Stromal cell of bone marrow (primary cell): ENCODE measurements around the gene HOMER3.
A peak's percentile ranks its signal among the peaks of the same experiment; 100 is the strongest.
"Not testable (repeated sequence)": the region's sequence is repeated elsewhere in the genome, so short reads cannot be mapped to it uniquely, and the experiment has no call there.

ENCODE experiments used
- DNase-seq: peaks from one replicate; pipeline ENCODE4 v3.0.0-alpha.2; 2012; ENCODE audit warnings: low read depth

Gene HOMER3

GRCh38 chr19:18922228-18922985, 18.6 kb downstream of the HOMER3 start:
- no peak for DNase-seq

- DNase-seq, result no peak
Measured at GRCh38 chr19:18921593-18921992, 19.4 kb downstream of the HOMER3 start.

GRCh38 chr19:18920400-18920799, 20.6 kb downstream of the HOMER3 start:
- DNase-seq, result no peak

GRCh38 chr19:18919900-18920214, 21.2 kb downstream of the HOMER3 start:
- DNase-seq, result no peak

DNA sequence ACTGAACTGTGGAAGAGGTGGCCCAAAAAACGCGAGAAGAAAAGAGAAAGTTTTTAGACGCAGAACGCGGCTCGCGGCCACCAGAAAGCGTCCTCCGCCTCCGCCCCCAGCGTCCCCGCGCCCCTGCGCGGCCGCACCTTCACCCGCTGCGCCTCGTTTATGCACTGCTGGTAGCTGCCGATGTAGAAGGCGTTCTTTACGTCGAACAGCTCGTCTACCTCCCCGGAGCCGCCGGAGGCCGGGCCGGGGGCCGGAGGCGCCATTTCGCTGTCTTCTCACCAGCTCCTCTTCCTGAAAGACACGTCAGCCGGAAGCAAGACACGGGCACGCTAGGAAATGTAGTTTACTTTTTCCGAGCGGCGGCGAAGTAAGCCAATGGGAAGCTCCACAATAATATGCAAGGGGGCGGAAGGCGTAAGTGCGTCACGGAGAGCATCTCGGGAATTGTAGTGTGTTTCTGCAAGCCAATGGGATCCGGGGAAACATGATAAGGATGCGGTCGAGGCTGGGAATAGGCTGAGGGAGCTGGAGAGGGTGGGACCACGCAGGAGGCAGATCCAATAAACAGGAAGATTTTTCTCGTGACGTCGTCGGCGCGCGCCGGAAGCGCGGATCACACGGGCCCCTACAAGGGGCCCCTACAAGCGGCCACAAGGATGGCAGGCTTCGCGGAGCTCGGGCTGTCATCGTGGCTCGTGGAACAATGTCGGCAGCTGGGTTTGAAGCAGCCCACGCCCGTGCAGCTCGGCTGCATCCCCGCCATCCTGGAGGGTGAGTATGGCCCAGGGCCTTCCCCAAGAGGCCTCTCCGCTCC, 21.7 kb downstream of the HOMER3 start, which contains the start of the genes COPE and DDX49:
TSS of gene COPE (minus strand) at position 302 of the 814 bp plus-strand sequence. CDS start at position 263, 39 bp downstream.
TSS of gene DDX49 (plus strand) at position 630 of the 814 bp plus-strand sequence. CDS start at position 657, 27 bp downstream.
- DNase-seq, result peak; percentile 100

- not testable (repeated sequence) for DNase-seq
Measured at GRCh38 chr19:18917593-18917992, 23.4 kb downstream of the HOMER3 start.

DNA sequence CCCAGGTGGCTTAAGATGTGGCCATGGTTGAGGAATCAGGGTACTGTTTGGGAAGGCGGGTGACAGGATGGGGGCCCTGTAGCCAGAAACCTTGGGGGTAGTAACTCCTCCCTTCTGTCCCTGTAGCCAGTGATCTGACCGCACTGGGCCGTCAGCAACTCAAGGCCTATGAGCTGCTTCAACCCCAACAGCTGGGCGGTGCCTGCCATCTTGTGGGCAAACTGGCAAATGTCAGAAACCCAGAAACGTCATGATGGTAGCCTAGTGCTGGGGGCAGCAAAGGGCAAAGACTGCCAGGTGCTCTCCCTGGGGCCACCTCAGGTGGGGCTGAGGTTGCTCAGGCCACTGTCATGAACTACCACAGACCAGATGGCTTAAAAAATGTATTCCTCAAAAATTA, 25.4 kb downstream of the HOMER3 start:
- no peak for DNase-seq

- no peak for DNase-seq
Measured at GRCh38 chr19:18913466-18913865, 27.6 kb downstream of the HOMER3 start.

DNA sequence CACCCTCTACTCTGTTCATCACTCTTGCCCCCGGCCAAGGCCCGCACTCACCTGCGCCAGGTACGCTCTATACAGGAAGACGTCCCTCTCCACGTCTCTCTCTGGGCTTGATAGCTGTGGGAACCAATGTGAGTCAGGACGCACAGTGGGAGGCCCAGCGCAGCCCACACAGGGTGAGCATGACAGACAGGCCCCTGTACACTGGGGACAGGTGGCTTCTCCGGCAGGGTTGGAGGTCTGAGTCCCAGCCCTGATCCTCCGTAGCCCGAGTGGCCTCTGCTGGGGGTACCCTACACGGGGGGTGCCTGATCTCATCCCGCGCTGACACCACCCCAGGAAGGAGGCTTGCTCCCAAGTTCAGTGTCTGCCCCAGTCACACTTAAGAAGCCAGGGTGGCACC, 28.1 kb downstream of the HOMER3 start:
- no peak for DNase-seq

- no peak for DNase-seq
Measured at GRCh38 chr19:18910801-18911436, 30.1 kb downstream of the HOMER3 start.

DNA sequence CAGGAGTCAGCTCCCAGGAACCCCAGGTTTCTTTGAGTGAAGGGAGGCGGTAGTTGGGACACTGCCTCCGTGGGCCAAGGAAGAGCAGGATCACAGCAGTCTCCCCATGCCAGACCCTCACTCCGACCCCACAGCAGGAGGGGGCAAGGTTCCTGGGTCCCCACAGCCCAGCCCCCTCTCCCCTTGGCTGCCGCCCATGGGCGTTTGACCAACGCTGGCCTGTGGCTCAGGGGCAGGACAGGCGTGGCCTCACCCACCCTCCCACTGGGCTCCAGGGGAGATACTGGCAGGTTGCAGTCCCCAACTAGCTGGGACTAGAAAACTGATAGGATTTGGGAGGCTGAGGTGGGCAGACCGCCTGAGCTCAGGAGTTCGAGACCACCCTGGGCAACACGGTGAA, 31.0 kb downstream of the HOMER3 start:
- DNase-seq, result no peak

- no peak for DNase-seq
Measured at GRCh38 chr19:18908917-18909619, 31.9 kb downstream of the HOMER3 start.

DNA sequence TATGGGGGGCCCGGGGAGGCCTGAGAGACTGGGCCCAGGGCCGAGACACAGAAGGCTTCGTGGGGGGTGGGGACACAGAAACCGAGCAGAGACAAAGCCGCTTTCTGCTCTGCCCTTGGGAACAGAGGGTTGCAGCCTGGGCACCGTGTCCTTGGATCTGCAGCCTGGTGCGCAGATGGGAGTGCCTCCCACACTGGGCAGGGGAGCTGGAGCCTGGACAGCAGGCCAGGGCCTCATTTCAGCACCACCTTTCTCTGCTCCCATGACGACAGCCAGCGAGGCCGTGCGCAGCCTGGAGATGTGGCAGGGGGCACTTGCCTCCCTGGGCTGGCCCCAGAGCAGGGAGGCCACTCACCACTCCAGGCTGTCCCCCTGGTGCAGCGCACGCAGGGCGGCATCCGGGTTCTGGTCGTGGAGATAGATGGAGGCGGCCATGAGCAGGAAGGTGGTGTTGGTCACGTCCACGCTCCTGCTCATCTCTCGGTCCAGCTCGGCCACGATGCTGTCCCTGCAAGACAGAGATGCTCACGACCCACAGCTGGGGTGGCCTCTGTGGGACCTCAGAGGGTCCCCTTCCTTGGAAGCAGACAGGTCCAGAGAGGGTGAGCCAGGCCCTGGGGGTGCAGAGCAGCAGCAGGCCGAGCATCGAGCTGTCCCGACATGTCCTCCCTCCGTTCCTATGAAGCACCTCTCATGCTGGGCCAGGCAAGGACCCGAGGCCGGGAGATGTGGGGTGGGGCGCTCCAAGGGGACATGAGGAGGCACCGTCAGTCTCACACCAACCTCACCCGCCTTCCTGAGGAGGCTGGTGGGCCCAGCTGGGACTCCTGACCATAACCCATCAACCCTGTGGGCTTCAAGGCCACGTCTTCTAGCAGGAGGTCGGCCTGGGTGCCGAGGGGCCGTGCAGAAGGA, 34.2 kb downstream of the HOMER3 start:
- no peak for DNase-seq

GRCh38 chr19:18905513-18906236, 35.3 kb downstream of the HOMER3 start:
- DNase-seq, result no peak

GRCh38 chr19:18905058-18905456, 36.0 kb downstream of the HOMER3 start:
- DNase-seq, result no peak

DNA sequence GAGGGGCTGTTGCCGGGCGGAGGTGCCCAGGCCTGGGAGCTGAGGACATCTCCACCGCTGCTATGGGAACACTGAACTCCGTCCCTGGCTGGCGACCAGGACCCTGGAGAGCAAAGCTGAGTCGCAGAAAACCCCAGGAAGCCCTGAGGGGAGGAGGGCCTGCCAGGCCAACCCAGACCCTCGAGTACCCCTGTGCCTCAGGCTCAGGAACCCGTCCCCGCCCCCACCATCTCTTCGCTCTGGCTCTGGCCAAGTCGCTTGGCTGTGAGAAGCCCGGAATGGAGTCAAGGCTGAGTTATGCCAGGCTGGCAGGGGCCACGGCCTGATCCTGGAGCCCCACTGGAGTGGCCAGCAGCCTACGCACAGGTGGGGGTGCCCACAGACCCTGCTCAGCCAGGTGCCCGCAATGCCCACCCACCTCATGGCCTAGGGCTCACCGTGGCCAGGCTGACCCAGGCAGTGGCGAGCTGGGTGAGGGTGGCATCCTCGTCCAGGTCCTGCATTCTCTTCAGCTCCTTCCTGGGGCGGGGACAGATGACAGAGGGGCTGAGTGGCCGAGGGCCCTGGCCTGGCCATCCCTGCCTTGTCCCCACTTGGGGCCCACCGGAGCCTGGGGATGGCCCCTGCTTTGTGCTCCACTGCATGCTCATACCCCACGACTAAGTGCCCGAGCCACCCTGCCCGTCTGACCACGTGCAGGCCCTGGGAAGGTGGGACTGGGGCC, 36.5 kb downstream of the HOMER3 start:
- DNase-seq, result no peak

DNA sequence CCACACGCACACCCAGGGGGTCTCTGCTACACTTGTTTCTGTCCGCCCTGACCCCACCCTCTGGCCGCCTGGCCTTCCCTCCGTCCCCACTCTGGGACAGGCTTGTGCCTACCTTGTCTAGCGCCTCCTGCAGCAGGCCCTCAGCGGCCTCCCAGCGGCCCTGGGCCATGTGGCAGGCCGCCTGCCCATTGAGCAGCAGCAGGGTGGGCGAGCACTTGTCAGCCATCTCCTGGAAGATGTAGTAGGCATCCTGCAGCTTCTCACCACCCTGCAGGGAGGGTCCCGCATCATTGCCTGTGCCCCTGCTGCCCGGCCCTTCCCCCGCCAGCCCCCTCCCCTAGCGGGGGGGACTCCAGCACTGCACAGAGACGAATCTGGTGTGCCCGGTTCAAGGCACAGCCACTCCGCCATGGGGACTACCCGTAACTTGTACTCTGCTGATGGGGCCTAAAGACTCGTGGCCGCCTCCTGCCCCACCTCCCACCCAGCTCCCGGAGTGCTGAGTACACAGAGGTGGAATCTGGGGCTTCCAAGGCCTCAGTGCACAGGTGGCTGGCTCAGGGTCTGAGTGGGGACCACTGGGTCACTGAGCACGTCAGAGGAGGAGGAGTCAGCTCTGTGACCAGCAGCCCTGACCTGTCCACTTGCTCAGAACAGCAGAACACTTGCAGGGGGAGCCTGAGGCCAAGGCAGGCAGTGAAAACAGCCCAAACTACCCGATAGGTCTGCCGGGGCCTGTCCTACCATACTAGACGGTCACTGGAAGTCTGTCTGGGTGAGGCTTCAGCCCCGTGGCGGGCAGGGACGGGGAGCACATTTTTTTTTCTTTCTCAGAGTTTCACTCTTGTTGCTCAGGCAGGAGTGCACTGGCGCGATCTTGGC, 37.6 kb downstream of the HOMER3 start:
- no peak for DNase-seq

- DNase-seq, result not testable (repeated sequence)
Measured at GRCh38 chr19:18902519-18902918, 38.5 kb downstream of the HOMER3 start.

- DNase-seq, result no peak
Measured at GRCh38 chr19:18901491-18901890, 39.5 kb downstream of the HOMER3 start.
